NB4 (cell line): ENCODE data around the gene PPEF2.

ENCODE experiments used
- POLR2A ChIP-seq: IDR thresholded peaks from 2 replicates; pipeline ENCODE4 v1.6.1; 2011; ENCODE audit warnings: mild to moderate bottlenecking; ENCODE audit not compliant: insufficient read length; ENCODE audit errors: extremely low read depth
- TF ChIP-seq, protein P1 (sequence below): IDR thresholded peaks from one replicate; pipeline ENCODE4 v1.5.1; 2012; ENCODE audit warnings: low read depth, low read length

DNA sequence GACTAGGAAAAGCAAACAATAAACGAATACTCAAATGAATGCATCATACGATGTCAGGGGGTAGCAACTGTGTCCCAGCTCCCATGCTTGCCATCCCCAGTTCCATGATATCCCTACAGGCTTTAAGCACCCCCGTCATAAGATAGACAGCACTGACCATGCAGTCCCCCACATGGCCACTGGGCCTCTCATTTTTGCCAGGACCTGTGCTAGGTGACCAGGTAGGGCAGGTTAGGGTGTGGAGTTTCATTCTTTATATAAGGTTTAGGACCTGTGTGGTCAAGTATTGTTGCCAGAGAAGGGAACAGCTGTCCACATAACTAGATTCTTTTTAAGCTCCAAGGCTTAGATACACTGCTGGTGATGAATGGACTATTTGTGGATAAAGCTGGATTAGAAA lies 9.7 kb downstream of the PPEF2 start:
- TF ChIP-seq, protein P1, sequence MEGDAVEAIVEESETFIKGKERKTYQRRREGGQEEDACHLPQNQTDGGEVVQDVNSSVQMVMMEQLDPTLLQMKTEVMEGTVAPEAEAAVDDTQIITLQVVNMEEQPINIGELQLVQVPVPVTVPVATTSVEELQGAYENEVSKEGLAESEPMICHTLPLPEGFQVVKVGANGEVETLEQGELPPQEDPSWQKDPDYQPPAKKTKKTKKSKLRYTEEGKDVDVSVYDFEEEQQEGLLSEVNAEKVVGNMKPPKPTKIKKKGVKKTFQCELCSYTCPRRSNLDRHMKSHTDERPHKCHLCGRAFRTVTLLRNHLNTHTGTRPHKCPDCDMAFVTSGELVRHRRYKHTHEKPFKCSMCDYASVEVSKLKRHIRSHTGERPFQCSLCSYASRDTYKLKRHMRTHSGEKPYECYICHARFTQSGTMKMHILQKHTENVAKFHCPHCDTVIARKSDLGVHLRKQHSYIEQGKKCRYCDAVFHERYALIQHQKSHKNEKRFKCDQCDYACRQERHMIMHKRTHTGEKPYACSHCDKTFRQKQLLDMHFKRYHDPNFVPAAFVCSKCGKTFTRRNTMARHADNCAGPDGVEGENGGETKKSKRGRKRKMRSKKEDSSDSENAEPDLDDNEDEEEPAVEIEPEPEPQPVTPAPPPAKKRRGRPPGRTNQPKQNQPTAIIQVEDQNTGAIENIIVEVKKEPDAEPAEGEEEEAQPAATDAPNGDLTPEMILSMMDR, result peak; percentile 20
- no peak for TF ChIP-seq POLR2A
